ENCODE data around the gene SLC15A1. TPM values are rescaled to one million over a fixed set of nuclear protein-coding genes. Genes with fewer than 3 reads are reported as not detected.

SLC15A1 gene
- total RNA-seq, 4 donors from 2014 or later: 0.19 to 5.3 (median 2.3) TPM

DNA sequence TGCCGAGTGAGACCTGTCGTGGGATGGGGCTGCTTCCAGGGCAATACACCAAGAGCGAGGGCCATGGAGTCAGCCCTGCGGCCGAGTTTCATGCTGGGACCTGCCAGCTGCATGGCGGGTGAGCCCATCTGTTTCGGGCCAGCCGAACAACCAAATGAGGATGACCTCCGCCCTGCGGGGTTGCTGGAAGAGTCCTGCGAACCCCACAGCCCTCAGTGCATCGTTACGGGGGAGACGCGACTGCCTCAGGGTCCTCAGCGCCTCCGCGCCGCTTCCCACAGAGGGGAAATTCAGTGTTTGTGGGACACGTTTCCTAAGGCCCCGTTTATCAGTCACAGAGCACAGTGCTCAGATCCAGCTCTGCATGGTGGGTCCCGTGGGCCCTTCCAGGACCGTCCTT lies 22.0 kb downstream of the SLC15A1 start:
- no peaks in the 10 kb centered on the region for H3K4me1 ChIP-seq
- H3K27ac ChIP-seq: no peak overlapping the region
- TF ChIP-seq CTCF (IDR thresholded peaks at IDR 0.05): no peak
- no peak for TF ChIP-seq POLR2A (IDR thresholded peaks at IDR 0.05)
- H3K9me3 ChIP-seq: no peaks in the 10 kb centered on the region
- intact Hi-C loops (cut with DNase I): no loop called here
- no peaks in the 10 kb centered on the region for H3K36me3 ChIP-seq
- H3K27me3 ChIP-seq: no peaks in the 10 kb centered on the region
- no peak overlapping the region for H3K4me3 ChIP-seq
- no peak for DNase-seq
- 87 to 93% methylated on average over 7 to 10 of the region's 23 CpGs for WGBS, 2 donors

DNA sequence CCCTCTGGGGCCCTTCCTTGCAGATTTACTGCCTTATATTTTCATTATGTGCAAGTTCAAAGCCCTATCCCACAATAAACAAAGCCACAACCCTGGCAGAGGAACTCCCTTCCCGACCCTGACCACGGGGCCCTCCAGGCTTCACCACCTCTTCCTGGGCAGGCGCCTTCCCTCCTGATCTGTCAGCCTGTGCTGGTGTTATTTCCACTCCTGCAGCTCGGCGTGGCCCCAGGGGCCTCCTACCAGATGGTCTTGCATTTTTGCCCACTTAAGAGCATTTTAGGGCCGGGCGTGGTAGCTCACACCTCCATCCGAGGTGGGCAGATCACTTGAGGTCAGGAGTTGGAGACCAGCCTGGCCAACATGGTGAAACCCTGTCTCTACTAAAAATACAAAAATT lies 22.8 kb downstream of the SLC15A1 start:
- Histone ChIP-seq H3K4me1 (no peaks in the 10 kb centered on the region), H3K27me3 (peaks cover 0 to 3% (median 0%) of the 10 kb centered on the region in 4 donors), H3K4me3 (no peak overlapping the region), H3K36me3 (no peaks in the 10 kb centered on the region), H3K9me3 (no peaks in the 10 kb centered on the region), H3K27ac (no peak overlapping the region)
- TF ChIP-seq POLR2A (IDR thresholded peaks at IDR 0.05) (no peak), CTCF (IDR thresholded peaks at IDR 0.05) (no peak)
- WGBS, 2 donors: 30 to 70% methylated on average over 5 of the region's 8 CpGs
- DNase-seq: no peak
- intact Hi-C loops (cut with DNase I): no loop called here

DNA sequence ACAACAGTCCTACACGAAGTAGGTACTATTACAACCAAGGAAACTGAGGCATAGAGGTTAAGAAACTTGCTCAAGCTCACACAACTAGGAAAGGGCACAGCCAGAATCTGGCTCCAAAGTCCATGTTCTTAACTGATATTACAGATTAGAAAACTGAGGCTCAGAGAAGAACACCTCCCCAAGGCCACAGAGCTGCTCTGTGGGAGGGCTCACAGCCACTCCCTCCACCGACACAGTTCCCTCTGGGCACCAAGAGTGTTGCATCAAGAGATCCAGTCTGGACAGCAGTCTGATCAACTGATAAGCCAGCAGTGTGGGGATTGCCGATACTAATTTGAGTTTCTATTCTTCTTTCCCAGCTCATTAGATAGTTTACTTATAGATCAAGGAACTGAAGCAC lies 29.5 kb downstream of the SLC15A1 start:
- H3K9me3 ChIP-seq: no peaks in the 10 kb centered on the region
- no peak for DNase-seq
- no peak for TF ChIP-seq POLR2A (IDR thresholded peaks at IDR 0.05)
- TF ChIP-seq CTCF (IDR thresholded peaks at IDR 0.05): no peak
- H3K27me3 ChIP-seq: peaks cover 0 to 3% (median 0%) of the 10 kb centered on the region in 4 donors
- WGBS, 2 donors: 47 to 68% methylated on average over 2 to 3 of the region's 3 CpGs
- no peak overlapping the region for H3K27ac ChIP-seq
- H3K36me3 ChIP-seq: no peaks in the 10 kb centered on the region
- no peaks in the 10 kb centered on the region for H3K4me1 ChIP-seq
- intact Hi-C loops (cut with DNase I): no loop called here
- H3K4me3 ChIP-seq: no peak overlapping the region

- 73 to 87% methylated on average over 8 to 10 of the region's 11 CpGs for WGBS, 2 donors
- Histone ChIP-seq H3K27me3 (peaks cover 0 to 3% (median 0%) of the 10 kb centered on the region in 4 donors), H3K4me3 (no peak overlapping the region), H3K4me1 (no peaks in the 10 kb centered on the region), H3K9me3 (no peaks in the 10 kb centered on the region), H3K36me3 (no peaks in the 10 kb centered on the region), H3K27ac (no peak overlapping the region)
- intact Hi-C loops (cut with DNase I): no loop called here
- no peak for TF ChIP-seq CTCF (IDR thresholded peaks at IDR 0.05)
- TF ChIP-seq POLR2A (IDR thresholded peaks at IDR 0.05): no peak
- no peak for DNase-seq
Observed at GRCh38 chr13:98721825-98722510, 30.5 kb downstream of the SLC15A1 start.

DNA sequence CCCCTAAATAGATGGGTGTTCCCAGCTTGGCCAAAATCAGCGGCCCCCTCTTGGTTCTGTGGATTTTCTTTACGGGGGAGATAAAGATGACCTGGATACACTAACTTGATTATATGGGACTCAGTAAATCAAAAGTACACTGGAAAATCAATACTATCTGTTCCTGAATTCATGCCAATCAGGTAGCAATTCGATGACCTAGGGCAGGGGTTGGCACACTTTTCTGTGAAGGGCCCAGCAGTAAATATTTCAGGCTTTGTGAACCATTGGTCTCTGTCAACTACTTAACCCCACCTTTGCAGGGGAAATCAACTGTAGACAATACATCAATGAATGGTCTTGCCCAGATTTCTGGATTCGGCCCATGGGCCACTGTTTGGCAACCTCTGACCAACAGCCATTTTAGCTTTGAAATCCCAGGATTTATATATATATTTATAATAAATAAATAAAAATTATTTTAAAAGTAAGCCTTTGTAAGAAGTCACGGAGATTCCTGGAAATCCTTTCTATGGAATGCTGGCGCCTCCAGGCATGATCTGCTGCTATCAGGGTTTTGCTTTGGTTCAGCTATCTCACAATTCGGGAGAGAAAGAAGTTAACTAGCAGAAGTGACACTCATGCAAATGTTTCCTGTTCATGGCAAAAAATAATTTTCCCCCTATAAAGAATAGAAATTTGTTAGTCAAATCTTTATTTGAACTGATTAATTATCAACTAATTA lies 32.8 kb downstream of the SLC15A1 start:
- H3K27me3 ChIP-seq: no peaks in the 10 kb centered on the region
- no peak for DNase-seq
- TF ChIP-seq POLR2A (IDR thresholded peaks at IDR 0.05): no peak
- no peak for TF ChIP-seq CTCF (IDR thresholded peaks at IDR 0.05)
- no peaks in the 10 kb centered on the region for H3K4me1 ChIP-seq
- H3K36me3 ChIP-seq: no peaks in the 10 kb centered on the region
- H3K4me3 ChIP-seq: no peak overlapping the region
- 81 to 82% methylated on average over 7 of the region's 7 CpGs for WGBS, 2 donors
- H3K9me3 ChIP-seq: no peaks in the 10 kb centered on the region
- H3K27ac ChIP-seq: no peak overlapping the region
- intact Hi-C loops (cut with DNase I): no loop called here

Measured in esophagus squamous epithelium (tissue), 5 donors.